Fibroblast of lung (primary cell): ENCODE data around the gene RBM33. TPM values are rescaled to one million over a fixed set of nuclear protein-coding genes. Genes with fewer than 3 reads are reported as not detected.

Experiments
- DNase-seq, 2 donors: peaks; one replicate each; pipeline versions ENCODE4 v3.0.0 to v3.0.0-alpha.2; 2010; ENCODE audit warnings: low read depth in 2 of 2
- H2AFZ ChIP-seq: 2 replicates; pipeline ENCODE4 v1.5.1; 2012; ENCODE audit warnings: low read length, control low read depth, inconsistent platforms
- H3K27ac ChIP-seq: 2 replicates; pipeline ENCODE4 v1.5.1; 2011; ENCODE audit warnings: low read length, control low read depth; ENCODE audit not compliant: insufficient read depth
- H3K27me3 ChIP-seq: 2 replicates; pipeline ENCODE4 v1.5.1; 2011; ENCODE audit warnings: mild to moderate bottlenecking, low read length; ENCODE audit not compliant: control insufficient read depth, insufficient read depth
- H3K36me3 ChIP-seq: 2 replicates; pipeline ENCODE4 v1.5.1; 2011; ENCODE audit warnings: low read length; ENCODE audit not compliant: control insufficient read depth, insufficient read depth
- H3K4me1 ChIP-seq: 2 replicates; pipeline ENCODE4 v1.5.1; 2011; ENCODE audit warnings: low read length; ENCODE audit not compliant: control insufficient read depth, insufficient read depth; ENCODE audit errors: extremely low read depth
- H3K4me2 ChIP-seq: 2 replicates; pipeline ENCODE4 v1.5.1; 2011; ENCODE audit warnings: low read length, control low read depth; ENCODE audit not compliant: insufficient read depth; ENCODE audit errors: extremely low read depth
- H3K4me3 ChIP-seq, 4 experiments: fragments of 200-600 bp in 1 of 4; sonication (generic) in 1 of 4; replicated peaks in 1 of 4; 2 replicates each; pipeline ENCODE4 v1.5.1; 2011 to 2016; ENCODE audit warnings: low read length in 4 of 4, low read depth in 3 of 4, mild to moderate bottlenecking in 3 of 4, control low read depth in 2 of 4, inconsistent platforms in 1 of 4, mixed read lengths in 1 of 4; ENCODE audit not compliant: insufficient read depth in 1 of 4; ENCODE audit errors: control extremely low read depth in 1 of 4
- H3K79me2 ChIP-seq: 2 replicates; pipeline ENCODE4 v1.5.1; 2012; ENCODE audit warnings: mild to moderate bottlenecking, low read length, inconsistent platforms; ENCODE audit not compliant: control insufficient read depth, insufficient read depth
- H3K9ac ChIP-seq: 2 replicates; pipeline ENCODE4 v1.5.1; 2011; ENCODE audit warnings: mild to moderate bottlenecking, low read length, control low read depth; ENCODE audit not compliant: insufficient read depth
- H3K9me3 ChIP-seq: 2 replicates; pipeline ENCODE4 v1.5.1; 2012; ENCODE audit warnings: low read depth, low read length; ENCODE audit not compliant: control insufficient read depth, insufficient read depth
- H4K20me1 ChIP-seq: 2 replicates; pipeline ENCODE4 v1.5.1; 2011; ENCODE audit warnings: low read length; ENCODE audit not compliant: control insufficient read depth, insufficient read depth; ENCODE audit errors: extremely low read depth
- EZH2 ChIP-seq: IDR thresholded peaks from 2 replicates; pipeline ENCODE4 v1.5.1; 2012; ENCODE audit warnings: low read length, control low read depth, mild to moderate bottlenecking; ENCODE audit errors: missing control alignments
- polyA plus RNA-seq, 2 donors: library from polyadenylated mRNA; depleted of rRNA in 1 of 2; stranded (reverse) in 1 of 2; unstranded in 1 of 2; fragments of >200 nt; gene quantifications; 2 replicates each; pipeline ENCODE4 v1.2.1, GENCODE V29; 2011 to 2012; ENCODE audit warnings: missing spikeins in 1 of 2
- total RNA-seq: library from RNA; depleted of rRNA; stranded (reverse); fragments of >200 nt; gene quantifications from 2 replicates; pipeline ENCODE4 v1.2.1, GENCODE V29; 2014
- TF ChIP-seq, protein P1 (sequence below), 2 donors: IDR thresholded peaks in 1 of 2; conservative IDR thresholded peaks in 1 of 2; 1 replicate in 1 of 2; 2 replicates in 1 of 2; pipeline ENCODE4 v1.5.1; 2011 to 2012; ENCODE audit warnings: low read length in 2 of 2, control low read depth in 1 of 2, inconsistent platforms in 1 of 2, low read depth in 1 of 2, mild to moderate bottlenecking in 1 of 2

Gene RBM33
- total and polyA plus RNA-seq, 2 donors (not counting 1 experiment from before 2014, with no cell fraction given): 6.9 to 33.2 TPM

GRCh38 chr7:155803418-155804376 lies 159.2 kb downstream of the RBM33 start:
- Histone ChIP-seq H4K20me1 (no peaks in the 10 kb centered on the region), H2AFZ (no peak overlapping the region), H3K4me3 (peak overlapping the region; percentile 16 to 43 (median 28)), H3K79me2 (no peaks in the 10 kb centered on the region), H3K36me3 (no peaks in the 10 kb centered on the region), H3K9ac (no peak overlapping the region), H3K9me3 (no peaks in the 10 kb centered on the region), H3K4me1 (peaks cover 3% of the 10 kb centered on the region), H3K27ac (no peak overlapping the region), H3K4me2 (peak overlapping the region; percentile 58), H3K27me3 (peaks cover 35% of the 10 kb centered on the region)
- TF ChIP-seq, protein P1, sequence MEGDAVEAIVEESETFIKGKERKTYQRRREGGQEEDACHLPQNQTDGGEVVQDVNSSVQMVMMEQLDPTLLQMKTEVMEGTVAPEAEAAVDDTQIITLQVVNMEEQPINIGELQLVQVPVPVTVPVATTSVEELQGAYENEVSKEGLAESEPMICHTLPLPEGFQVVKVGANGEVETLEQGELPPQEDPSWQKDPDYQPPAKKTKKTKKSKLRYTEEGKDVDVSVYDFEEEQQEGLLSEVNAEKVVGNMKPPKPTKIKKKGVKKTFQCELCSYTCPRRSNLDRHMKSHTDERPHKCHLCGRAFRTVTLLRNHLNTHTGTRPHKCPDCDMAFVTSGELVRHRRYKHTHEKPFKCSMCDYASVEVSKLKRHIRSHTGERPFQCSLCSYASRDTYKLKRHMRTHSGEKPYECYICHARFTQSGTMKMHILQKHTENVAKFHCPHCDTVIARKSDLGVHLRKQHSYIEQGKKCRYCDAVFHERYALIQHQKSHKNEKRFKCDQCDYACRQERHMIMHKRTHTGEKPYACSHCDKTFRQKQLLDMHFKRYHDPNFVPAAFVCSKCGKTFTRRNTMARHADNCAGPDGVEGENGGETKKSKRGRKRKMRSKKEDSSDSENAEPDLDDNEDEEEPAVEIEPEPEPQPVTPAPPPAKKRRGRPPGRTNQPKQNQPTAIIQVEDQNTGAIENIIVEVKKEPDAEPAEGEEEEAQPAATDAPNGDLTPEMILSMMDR (conservative IDR thresholded peaks at IDR 0.05 in 1 of 2, IDR thresholded peaks at IDR 0.05 in 1 of 2; ENCODE audit: low read depth in 1 of 2, low read length in 2 of 2): no peak
- TF ChIP-seq EZH2: peak; percentile 80
- DNase-seq: peak in 1 of 2 donors; percentile 12

- Histone ChIP-seq H3K79me2 (no peaks in the 10 kb centered on the region), H3K9ac (no peak overlapping the region), H3K36me3 (no peaks in the 10 kb centered on the region), H3K9me3 (no peaks in the 10 kb centered on the region), H3K27me3 (peaks cover 43% of the 10 kb centered on the region), H4K20me1 (no peaks in the 10 kb centered on the region), H3K4me3 (peak overlapping the region in 2 of 4 experiments; percentile 10 to 44), H3K4me1 (peaks cover 3% of the 10 kb centered on the region), H3K27ac (no peak overlapping the region), H3K4me2 (no peak overlapping the region), H2AFZ (no peak overlapping the region)
- DNase-seq: no peak
- TF ChIP-seq EZH2: no peak
- TF ChIP-seq, protein P1 (conservative IDR thresholded peaks at IDR 0.05 in 1 of 2, IDR thresholded peaks at IDR 0.05 in 1 of 2; ENCODE audit: low read depth in 1 of 2, low read length in 2 of 2): no peak
Measured at GRCh38 chr7:155804431-155804831, 160.0 kb downstream of the RBM33 start.
